ENCODE data around the gene NRIP3.

- TF ChIP-seq BACH2 (CRISPR knock-in tag; IDR thresholded peaks at IDR 0.05; ENCODE audit: borderline replicate concordance): no peak
- TF ChIP-seq ZNF8 (CRISPR knock-in tag; IDR thresholded peaks at IDR 0.05): no peak
- TF ChIP-seq ARNTL (CRISPR knock-in tag; IDR thresholded peaks at IDR 0.05; ENCODE audit: borderline replicate concordance, low read depth): no peak
These were observed 15.2 kb downstream of the NRIP3 start for GRCh38 chr11:8988329-8989234.
